GM23248 (cell line): ENCODE measurements around the gene FAM177A1.

Experiments
- EZH2 ChIP-seq: fragments of 200-600 bp; sonication (generic); IDR thresholded peaks from 2 replicates; pipeline ENCODE4 v1.6.1; 2018; ENCODE audit warnings: antibody characterized with exemption, mild to moderate bottlenecking; ENCODE audit not compliant: insufficient read depth, poor library complexity, severe bottlenecking
- EZH2phosphoT487 ChIP-seq: fragments of 200-600 bp; sonication (generic); IDR thresholded peaks from 2 replicates; pipeline ENCODE4 v1.6.1; 2018; ENCODE audit warnings: antibody characterized with exemption, moderate library complexity, mild to moderate bottlenecking, low read depth; ENCODE audit not compliant: insufficient read depth

DNA sequence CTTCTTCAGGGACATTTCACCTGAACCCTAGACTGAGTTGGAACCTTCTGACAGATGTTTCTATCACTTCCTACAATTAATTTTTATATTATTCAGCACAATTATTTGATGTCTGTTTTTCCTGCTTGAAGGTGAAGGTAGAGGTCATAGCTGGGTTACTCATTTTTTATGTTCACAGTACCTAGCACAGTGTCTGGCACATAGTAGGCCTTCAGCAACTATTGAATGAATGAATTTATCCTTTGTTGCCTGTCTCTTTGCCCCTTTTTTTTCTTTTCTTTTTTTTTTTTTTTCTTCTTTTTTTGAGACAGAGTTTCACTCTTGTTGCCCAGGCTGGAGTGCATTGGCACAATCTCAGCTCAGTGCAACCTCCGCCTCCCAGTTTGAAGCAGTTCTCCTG, 29.5 kb upstream of the FAM177A1 start:
- TF ChIP-seq EZH2 (no peak), EZH2phosphoT487 (no peak)
